K562 treated with DMSO at 1 percent for 4 hours (cell line): ENCODE measurements around the gene SNRNP70. TPM values are rescaled to one million over a fixed set of nuclear protein-coding genes. Genes with fewer than 3 reads are reported as not detected.

Experiments used
- total RNA-seq: library from RNA; unstranded; fragments of 300-600 nt; gene quantifications from 2 replicates; pipeline ENCODE4 v1.2.3, GENCODE V29; 2022; ENCODE audit not compliant: insufficient read depth

The SNRNP70 gene, protein sequence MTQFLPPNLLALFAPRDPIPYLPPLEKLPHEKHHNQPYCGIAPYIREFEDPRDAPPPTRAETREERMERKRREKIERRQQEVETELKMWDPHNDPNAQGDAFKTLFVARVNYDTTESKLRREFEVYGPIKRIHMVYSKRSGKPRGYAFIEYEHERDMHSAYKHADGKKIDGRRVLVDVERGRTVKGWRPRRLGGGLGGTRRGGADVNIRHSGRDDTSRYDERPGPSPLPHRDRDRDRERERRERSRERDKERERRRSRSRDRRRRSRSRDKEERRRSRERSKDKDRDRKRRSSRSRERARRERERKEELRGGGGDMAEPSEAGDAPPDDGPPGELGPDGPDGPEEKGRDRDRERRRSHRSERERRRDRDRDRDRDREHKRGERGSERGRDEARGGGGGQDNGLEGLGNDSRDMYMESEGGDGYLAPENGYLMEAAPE
- 143 and 183 TPM in 2 replicates for total RNA-seq

DNA sequence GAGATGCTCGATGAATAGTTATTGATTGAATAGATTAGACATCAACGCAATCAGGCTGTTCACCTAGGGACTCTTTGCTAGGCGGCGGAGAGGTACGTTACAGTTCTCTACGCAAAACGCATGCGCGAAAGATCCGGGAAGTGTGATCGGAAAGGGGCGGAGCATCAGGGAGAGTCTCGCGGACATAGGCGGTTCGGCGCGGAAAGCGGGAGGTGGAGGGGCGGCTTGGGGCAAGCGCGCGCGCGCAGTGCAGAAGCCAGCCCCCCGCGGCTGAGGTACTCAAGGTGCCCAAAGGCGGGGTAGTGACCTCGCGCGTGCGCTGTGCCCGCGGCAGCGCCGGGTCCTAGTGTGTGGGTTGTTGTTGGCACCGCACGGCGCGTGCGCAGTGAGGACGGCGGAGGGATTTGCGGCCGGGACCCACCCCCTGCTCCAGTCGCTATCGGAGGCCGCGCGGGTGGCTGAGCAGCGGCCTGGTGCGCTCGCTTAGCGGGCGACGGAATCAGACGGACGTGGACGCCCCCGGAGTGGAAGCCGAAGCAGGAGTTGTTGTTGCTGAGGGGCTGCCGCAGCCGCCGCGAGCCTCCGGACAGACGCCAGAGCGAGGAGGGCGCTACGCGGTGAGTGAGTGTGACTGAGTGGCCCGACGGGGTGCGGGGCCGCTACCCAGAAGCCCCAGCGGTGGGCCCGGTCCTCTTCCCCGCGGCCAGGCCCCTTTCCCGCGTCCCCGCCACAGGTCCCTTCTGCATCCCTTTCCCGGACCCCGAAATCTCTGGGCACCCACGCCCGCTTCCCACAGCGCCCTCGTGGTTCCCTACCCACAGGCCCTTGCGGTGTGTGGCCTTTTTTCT lies at the start of gene SNRNP70:
Gene SNRNP70 (plus strand): TSS at position 432 of the 848 bp plus-strand sequence. CDS start 964 bp downstream, outside the sequence.

GRCh38 chr19:49036815-49037214 lies 48.4 kb upstream of the SNRNP70 start, which contains the start of gene CGB1:
Gene CGB1, minus strand, starts transcription at chr19:49036895. Its CDS starts 184 bp downstream, at chr19:49036711.

GRCh38 chr19:49043548-49043947 lies 41.7 kb upstream of the SNRNP70 start, which contains the start of gene CGB5:
Gene CGB5, plus strand, starts transcription at chr19:49043848. Its CDS starts 362 bp downstream, at chr19:49044210.

GRCh38 chr19:49049011-49049410 lies 36.2 kb upstream of the SNRNP70 start, which contains the start of gene CGB8:
Gene CGB8, minus strand, starts transcription at chr19:49049111. Its CDS starts 372 bp downstream, at chr19:49048739.

DNA sequence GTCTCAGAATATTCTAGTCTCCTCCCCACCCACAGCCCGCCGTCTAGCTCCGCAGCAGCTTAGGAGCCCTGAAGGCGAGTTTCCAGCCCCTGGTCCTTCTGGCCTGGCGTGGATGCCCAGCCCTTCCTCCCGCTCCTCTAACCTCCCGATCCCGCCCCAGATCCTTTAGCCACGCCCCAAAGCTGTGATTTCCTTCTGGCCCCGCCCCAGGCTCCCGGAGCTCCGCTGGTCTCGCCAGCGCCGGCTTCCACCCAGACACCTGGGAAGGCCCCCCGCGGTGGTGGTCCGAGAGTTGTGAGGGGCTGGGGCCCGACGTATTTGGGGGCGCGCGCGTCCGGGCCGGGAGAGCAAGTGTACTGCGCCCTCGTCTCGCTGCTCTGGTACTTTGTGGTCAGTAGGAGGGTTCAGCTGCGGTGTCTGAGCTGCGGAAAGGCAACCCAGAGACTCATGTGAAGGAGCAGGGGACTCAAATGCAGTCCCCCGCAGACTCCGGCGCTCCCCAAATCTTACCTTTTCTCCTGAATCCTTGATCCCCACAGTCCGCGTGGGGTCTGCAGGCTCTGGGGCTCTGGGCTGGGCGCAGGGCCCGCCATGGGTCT lies 27.5 kb upstream of the SNRNP70 start, which contains the start of gene CGB7:
Gene CGB7 (minus strand): TSS at position 114 of the 599 bp plus-strand sequence. CDS start 2,374 bp downstream, outside the sequence.

GRCh38 chr19:49064768-49065611 lies 20.3 kb upstream of the SNRNP70 start, which contains the start of gene NTF4:
Gene NTF4, minus strand, starts transcription at chr19:49064818. Its CDS starts 2,821 bp downstream, at chr19:49061997.

GRCh38 chr19:49113762-49114629 lies 28.7 kb downstream of the SNRNP70 start, which contains the start of gene LIN7B:
Gene LIN7B, plus strand, starts transcription at chr19:49114370. Its CDS starts 35 bp downstream, at chr19:49114405.

DNA sequence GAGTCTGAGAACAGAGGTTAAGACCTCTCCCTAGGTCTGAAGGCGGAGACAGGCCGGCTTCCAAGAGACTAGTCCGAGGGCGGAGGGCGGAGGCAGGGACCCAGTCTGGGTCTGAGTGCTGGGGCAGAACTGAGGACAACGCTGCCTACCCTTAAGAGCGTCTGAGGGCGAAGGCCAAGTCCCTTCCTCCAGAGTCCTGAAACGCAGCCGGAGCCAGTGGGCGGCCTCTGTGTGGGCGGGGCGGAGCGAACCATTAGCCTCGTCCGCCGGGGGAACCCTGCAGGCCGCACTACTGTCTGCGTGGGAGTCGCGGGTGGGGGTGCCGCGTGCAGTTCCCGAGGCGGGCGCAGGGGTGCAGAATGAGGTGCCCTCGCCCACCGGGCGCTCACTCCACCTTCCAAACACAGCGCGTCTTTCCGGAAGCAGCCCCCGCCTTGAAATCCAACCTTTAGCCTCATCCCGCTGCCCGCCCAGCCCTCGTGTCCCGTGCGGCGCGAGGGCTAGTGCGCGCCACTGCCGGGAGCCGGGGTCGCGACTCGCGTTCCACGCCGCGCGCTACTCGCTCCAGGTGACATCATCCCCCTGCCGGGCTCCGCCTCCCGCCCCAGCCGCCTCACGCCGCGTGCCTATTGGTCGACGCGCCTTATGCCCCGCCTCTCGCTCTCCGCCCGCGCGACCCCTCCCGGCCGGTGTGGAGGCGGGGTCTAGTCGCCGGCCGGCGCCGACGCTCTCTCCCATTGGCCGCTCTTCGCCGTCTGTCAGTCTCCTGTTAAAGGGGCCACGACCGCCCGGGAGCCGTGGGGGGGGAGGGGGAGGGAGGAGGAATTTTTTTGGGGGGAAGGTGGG lies 33.5 kb downstream of the SNRNP70 start, which contains the start of gene C19orf73:
Gene C19orf73 (minus strand): TSS at position 579 of the 846 bp plus-strand sequence. CDS start 121 bp downstream, at position 458.

DNA sequence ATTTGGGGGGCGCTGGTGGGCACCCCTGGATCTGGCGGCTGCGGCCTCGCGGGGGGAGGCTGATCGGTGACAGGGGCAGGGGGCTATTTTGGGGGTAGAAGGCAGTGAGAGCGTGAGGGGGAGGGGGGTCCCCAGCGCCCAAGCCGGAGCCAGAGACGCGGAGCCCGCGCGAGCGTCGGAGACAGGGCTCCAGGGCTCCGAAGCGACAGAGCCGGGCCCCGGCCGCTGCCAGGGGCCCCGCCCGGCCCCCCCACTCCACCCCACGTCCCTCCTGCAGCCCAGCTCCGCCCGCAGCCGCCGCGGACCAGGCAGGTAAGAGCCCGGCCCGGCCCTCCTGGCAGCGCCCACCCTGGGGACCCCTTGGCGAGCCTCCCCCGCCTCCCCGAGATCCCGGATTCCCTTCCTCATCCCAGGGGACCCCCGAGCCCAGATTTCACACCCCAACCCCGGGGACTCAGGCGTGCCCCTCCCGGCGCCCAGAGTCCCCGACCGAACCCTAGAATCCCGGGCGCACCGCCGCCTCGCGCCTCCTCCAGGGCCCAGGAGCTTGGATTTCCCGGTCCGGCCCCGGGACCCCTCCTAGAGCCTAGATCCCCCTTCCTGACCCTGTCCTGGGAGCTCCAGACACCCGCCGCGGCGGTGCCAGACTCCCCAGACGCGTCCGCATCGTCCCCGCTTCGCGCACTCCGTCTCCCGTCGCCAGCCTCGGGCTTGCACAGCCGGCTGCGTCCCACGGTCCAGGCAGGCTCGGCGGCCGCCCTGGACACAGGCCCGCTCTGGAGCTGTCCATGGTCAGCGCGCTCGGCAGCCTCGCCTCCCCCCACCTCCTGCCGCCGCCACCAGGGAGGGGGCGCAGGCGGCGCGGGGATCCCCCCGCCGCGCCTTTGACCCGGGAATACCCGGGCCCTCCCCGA lies 34.4 kb downstream of the SNRNP70 start, which contains the start of gene PPFIA3:
Gene PPFIA3 (plus strand): TSS at position 134 of the 914 bp plus-strand sequence. CDS start 8,330 bp downstream, outside the sequence.

DNA sequence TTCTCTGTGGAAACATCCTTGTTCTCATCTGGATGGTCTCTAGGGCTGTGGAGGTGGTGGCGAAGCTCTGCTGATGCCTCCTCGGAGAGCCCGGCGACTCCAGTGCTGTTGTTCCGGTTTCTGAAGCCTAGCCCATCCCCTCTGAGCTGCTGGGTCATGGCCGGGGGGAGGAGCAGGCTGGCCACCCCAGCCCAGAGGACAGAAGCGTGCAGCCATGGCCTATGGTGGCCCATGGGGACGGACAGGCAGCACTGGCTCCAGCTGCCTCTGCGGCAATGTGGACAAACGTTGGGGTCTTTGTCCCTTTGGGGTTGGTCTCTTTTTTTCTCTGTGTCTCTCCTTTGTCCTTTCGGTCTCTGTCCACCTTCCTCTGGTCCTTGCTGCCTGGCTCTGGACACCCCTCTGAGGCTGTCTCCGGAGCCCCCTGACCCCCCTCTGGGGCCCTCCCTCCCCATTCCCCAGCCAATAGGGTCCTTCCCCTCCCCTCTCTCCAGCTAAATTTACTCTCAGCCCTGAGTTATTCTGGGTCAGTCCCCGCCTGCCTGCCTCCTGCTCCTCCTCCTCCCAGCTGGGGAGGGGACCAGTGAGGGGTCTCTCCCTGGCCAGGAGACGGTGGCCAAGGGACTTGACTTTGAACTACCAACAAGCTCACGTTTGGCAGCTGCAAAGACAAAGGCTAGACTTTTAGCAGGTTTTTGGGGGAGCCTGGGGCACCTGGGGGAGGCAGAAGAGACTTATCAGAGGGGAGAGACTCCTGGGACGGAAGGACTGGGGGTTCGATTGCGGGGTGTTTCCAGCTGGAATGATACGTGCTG lies 70.0 kb downstream of the SNRNP70 start, which contains the start of gene HRC:
Gene HRC (minus strand): TSS at position 392 of the 815 bp plus-strand sequence. CDS start 159 bp downstream, at position 233.

DNA sequence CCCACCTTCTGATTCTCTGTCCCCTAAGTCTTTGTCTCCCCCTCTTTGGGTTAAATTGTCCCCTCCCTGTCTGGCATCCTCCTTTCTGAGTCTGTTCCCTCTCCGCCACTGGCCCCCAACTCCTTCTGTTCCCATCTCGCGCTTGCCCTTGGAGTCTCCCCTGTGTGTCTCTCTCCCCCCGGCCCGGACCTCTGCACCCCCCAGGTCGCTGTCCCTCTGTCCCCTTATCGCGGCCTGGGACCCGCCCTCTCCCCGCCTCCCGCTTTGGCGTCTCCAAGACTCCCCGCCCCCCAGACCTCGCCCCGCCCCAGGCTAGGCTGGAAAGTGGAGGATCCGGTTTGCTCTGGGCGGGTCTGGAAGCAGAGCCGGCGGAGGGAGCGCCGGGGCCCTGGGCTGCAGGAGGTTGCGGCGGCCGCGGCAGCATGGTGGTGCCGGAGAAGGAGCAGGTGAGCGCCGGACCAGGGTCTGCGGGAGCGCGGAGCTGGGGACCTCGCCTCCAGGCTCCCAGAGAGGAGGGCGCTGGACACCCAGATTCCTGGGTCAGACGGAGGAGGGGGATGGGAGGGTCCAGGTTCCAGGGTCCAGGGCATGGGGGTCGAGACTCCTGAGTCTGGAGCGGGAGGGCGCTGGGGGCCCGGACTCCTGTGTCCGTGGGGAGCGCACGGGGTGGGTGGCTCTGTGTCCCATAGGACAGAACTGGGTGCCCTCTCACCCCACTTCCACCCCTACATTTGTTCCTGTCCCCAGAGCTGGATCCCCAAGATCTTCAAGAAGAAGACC lies 72.4 kb downstream of the SNRNP70 start, which contains the start of gene TRPM4:
Gene TRPM4 (plus strand): TSS at position 348 of the 780 bp plus-strand sequence. CDS start 75 bp downstream, at position 423.

